ENCODE results near the gene SLC37A4.
"Not testable (repeated sequence)": the region's sequence is repeated elsewhere in the genome, so short reads cannot be mapped to it uniquely, and the experiment has no call there.

SLC37A4 gene

GRCh38 chr11:119021631-119022030, 9.0 kb downstream of the SLC37A4 start:
- Histone ChIP-seq H3K27me3 (no peaks in the 10 kb centered on the region), H3K36me3 (peaks cover 17 to 59% (median 35%) of the 10 kb centered on the region in 3 donors), H3K27ac (no peak overlapping the region), H3K9me3 (no peaks in the 10 kb centered on the region), H3K4me1 (peaks cover 0 to 46% (median 27%) of the 10 kb centered on the region in 4 donors), H3K4me3 (no peak overlapping the region)
- intact Hi-C loops (cut with DNase I; ENCODE audit: low total_unique reads), result no loop called here
- no peak for DNase-seq
- TF ChIP-seq, protein P1, sequence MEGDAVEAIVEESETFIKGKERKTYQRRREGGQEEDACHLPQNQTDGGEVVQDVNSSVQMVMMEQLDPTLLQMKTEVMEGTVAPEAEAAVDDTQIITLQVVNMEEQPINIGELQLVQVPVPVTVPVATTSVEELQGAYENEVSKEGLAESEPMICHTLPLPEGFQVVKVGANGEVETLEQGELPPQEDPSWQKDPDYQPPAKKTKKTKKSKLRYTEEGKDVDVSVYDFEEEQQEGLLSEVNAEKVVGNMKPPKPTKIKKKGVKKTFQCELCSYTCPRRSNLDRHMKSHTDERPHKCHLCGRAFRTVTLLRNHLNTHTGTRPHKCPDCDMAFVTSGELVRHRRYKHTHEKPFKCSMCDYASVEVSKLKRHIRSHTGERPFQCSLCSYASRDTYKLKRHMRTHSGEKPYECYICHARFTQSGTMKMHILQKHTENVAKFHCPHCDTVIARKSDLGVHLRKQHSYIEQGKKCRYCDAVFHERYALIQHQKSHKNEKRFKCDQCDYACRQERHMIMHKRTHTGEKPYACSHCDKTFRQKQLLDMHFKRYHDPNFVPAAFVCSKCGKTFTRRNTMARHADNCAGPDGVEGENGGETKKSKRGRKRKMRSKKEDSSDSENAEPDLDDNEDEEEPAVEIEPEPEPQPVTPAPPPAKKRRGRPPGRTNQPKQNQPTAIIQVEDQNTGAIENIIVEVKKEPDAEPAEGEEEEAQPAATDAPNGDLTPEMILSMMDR (IDR thresholded peaks at IDR 0.05), result no peak

DNA sequence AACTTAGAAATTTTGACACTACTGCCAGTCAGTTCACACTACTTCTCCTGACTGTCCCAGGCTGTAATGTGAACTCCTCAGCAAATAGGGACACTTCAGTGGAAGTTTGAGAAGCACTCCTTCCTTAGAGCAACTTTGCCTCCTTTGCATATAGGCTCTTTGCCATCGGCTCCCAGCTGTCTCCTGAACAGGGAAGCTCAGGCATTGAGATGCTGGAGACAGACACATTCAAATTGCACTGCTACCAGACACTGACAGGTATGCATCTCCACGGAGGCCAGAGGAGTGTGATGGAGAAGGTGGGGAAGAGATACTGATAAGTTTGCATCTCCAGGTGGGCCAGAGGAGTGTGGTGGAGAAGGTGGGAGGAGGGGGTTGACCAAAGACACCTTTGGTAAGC, 10.7 kb downstream of the SLC37A4 start:
- Histone ChIP-seq H3K36me3 (peaks cover 29 to 59% (median 50%) of the 10 kb centered on the region in 3 donors), H3K4me3 (peak overlapping the region; percentile 76 to 88), H3K9me3 (no peaks in the 10 kb centered on the region), H3K27me3 (no peaks in the 10 kb centered on the region), H3K27ac (peak overlapping the region in 1 of 2 donors; percentile 95), H3K4me1 (peaks cover 0 to 54% (median 37%) of the 10 kb centered on the region in 4 donors)
- intact Hi-C loops (cut with DNase I; ENCODE audit: low total_unique reads), result no loop called here
- TF ChIP-seq, protein P1 (IDR thresholded peaks at IDR 0.05), result no peak
- no peak for DNase-seq

GRCh38 chr11:119018074-119018938, 12.4 kb downstream of the SLC37A4 start, which contains the start of the genes RPS25 and TRAPPC4:
TSS of gene RPS25 (minus strand) at chr11:119018343. CDS start at chr11:119018284, 59 bp downstream.
TSS of gene TRAPPC4 (plus strand) at chr11:119018766. CDS start at chr11:119018796, 30 bp downstream.
- Histone ChIP-seq H3K4me3 (peak within 1 kb of the TSS; percentile 76 to 88), H3K9me3 (no peaks in the 10 kb centered on the region), H3K36me3 (peaks cover 43 to 59% (median 50%) of the 10 kb centered on the region in 3 donors), H3K4me1 (peaks cover 0 to 53% (median 34%) of the 10 kb centered on the region in 4 donors), H3K27me3 (no peaks in the 10 kb centered on the region), H3K27ac (peak within 1 kb of the TSS; percentile 90 to 95)
- TF ChIP-seq, protein P1 (IDR thresholded peaks at IDR 0.05), result no peak
- intact Hi-C loops (cut with DNase I; ENCODE audit: low total_unique reads), result loop anchor here (1.0 kb wide), 1 partner anchor 37 kb away; no protein-coding TSS in a partner anchor
- DNase-seq, result peak; percentile 95 to 98

- H3K27me3 ChIP-seq; H3K9me3 ChIP-seq; DNase-seq; intact Hi-C loops (cut with DNase I; ENCODE audit: low total_unique reads): not testable (repeated sequence)
- Histone ChIP-seq H3K27ac (peak overlapping the region; percentile 90 to 95), H3K4me3 (peak overlapping the region; percentile 76 to 88), H3K4me1 (peaks cover 0 to 49% (median 34%) of the 10 kb centered on the region in 4 donors), H3K36me3 (peaks cover 47 to 59% (median 54%) of the 10 kb centered on the region in 3 donors)
Measured at GRCh38 chr11:119017377-119017776, 13.3 kb downstream of the SLC37A4 start.

GRCh38 chr11:119016216-119017009, 14.3 kb downstream of the SLC37A4 start:
- TF ChIP-seq, protein P1 (IDR thresholded peaks at IDR 0.05), result no peak
- Histone ChIP-seq H3K27ac (peak overlapping the region; percentile 90 to 95), H3K27me3 (no peaks in the 10 kb centered on the region), H3K36me3 (peaks cover 44 to 59% (median 54%) of the 10 kb centered on the region in 3 donors), H3K4me1 (peaks cover 0 to 44% (median 32%) of the 10 kb centered on the region in 4 donors), H3K4me3 (peak overlapping the region in 1 of 2 donors; percentile 76), H3K9me3 (no peaks in the 10 kb centered on the region)
- no peak for DNase-seq
- intact Hi-C loops (cut with DNase I; ENCODE audit: low total_unique reads), result no loop called here

All from tibial artery (tissue), 4 donors.